ENCODE results near the gene KCNJ15.

GRCh38 chr21:38346286-38346685, 89.5 kb downstream of the KCNJ15 start:
- TF ChIP-seq, protein P1, sequence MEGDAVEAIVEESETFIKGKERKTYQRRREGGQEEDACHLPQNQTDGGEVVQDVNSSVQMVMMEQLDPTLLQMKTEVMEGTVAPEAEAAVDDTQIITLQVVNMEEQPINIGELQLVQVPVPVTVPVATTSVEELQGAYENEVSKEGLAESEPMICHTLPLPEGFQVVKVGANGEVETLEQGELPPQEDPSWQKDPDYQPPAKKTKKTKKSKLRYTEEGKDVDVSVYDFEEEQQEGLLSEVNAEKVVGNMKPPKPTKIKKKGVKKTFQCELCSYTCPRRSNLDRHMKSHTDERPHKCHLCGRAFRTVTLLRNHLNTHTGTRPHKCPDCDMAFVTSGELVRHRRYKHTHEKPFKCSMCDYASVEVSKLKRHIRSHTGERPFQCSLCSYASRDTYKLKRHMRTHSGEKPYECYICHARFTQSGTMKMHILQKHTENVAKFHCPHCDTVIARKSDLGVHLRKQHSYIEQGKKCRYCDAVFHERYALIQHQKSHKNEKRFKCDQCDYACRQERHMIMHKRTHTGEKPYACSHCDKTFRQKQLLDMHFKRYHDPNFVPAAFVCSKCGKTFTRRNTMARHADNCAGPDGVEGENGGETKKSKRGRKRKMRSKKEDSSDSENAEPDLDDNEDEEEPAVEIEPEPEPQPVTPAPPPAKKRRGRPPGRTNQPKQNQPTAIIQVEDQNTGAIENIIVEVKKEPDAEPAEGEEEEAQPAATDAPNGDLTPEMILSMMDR (IDR thresholded peaks at IDR 0.05), result no peak
- no peak for TF ChIP-seq POLR2A (IDR thresholded peaks at IDR 0.05)

Measured in body of pancreas (tissue), 4 donors.